Neuron (in vitro differentiated cells): ENCODE data around the gene REV1.
A peak's percentile ranks its signal among the peaks of the same experiment; 100 is the strongest.

Experiments
- H2AFZ ChIP-seq: one replicate; pipeline ENCODE4 v1.6.1; 2013; ENCODE audit warnings: low read depth, mild to moderate bottlenecking, inconsistent platforms, low read length, moderate library complexity
- H3K27me3 ChIP-seq: one replicate; pipeline ENCODE4 v1.6.1; 2013; ENCODE audit warnings: low read length; ENCODE audit not compliant: insufficient read depth
- H3K36me3 ChIP-seq: one replicate; pipeline ENCODE4 v1.6.1; 2013; ENCODE audit warnings: low read length; ENCODE audit not compliant: insufficient read depth
- H3K4me1 ChIP-seq: one replicate; pipeline ENCODE4 v1.6.1; 2013; ENCODE audit warnings: low read length; ENCODE audit not compliant: insufficient read depth
- H3K4me3 ChIP-seq: 2 replicates; pipeline ENCODE4 v1.5.1; 2013; ENCODE audit warnings: mild to moderate bottlenecking, low read length, moderate library complexity
- H3K9me3 ChIP-seq: one replicate; pipeline ENCODE4 v1.6.1; 2013; ENCODE audit warnings: low read length

The REV1 gene

DNA sequence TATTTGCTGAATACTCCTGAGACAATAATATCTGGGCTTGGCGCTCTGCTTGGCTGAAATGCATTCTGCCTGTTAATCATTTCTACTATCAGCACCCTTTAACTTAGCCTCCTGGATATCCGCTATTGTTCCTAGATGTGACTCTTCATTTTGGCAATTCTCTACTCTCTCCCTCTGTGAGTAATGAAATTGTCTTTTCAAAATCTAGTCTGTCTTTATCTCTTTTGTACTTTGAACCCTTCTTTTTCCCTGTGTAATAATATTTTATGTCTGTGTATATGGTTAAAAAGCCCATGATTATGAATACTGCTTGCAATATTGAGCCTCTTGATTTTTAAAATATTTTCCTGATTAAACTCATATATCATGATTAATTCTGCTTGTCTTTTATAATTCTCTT, 6.2 kb upstream of the REV1 start:
- Histone ChIP-seq H3K9me3 (no peaks in the 10 kb centered on the region), H3K4me3 (no peak overlapping the region)

DNA sequence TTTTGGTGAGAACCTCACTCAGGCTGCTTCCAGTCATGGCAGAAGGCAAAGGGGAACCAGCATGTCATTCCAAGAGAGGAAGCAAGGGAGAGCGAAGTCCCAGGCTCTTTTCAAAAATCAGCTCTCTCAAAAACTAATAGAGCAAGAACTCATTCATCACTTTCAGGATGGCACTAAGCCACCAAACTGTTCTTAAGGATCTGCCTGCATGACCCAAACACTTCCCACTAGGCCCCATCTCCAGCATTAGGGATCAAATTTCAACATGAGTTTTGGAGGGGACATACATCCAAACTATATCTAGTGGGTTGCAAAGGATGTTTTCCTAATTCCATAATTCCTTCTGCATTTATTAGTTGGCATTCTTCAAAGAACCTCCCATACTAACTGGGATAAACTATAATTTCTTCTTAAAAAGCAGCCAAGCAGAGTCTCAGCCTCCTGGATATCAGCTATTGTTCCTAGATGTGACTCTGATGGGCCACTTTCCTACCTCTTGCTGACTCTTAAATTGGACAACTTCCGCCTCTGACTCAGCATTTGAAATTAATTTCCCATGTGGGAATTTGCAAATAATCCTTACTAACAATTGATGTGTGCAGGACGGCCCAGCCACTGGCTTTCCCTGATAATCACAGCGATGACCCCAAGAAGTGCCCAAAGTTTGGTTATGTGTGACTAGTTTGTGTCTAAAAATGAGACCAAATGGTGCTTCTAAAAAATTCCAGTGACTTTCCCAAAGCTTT, 5.5 kb upstream of the REV1 start:
- Histone ChIP-seq H2AFZ (no peak overlapping the region), H3K4me3 (no peak overlapping the region), H3K36me3 (no peaks in the 10 kb centered on the region), H3K27me3 (peaks cover 6% of the 10 kb centered on the region), H3K9me3 (no peaks in the 10 kb centered on the region), H3K4me1 (no peaks in the 10 kb centered on the region)

More for the DNA sequence above, 6.2 kb upstream of the REV1 start:
- Histone ChIP-seq H3K36me3 (no peaks in the 10 kb centered on the region), H2AFZ (no peak overlapping the region), H3K27me3 (peaks cover 6% of the 10 kb centered on the region), H3K4me1 (no peaks in the 10 kb centered on the region)

DNA sequence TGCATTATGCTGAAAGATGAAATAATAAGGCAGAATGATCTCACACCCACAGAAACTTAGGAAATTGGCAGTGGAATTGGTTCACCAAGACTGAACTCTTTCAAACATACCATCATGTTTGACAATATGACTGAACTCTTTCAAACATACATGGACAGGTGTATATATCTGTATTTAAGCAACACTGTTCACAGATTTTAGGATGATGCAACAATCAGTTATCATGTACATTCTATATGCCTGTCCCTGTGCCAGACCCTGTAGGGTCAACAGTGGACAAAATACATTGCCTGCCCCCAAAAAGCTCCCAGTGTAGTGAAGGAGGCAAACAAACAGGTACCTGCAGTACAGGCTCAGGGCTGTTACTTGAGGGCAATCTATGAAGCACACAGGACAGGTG, 2.9 kb upstream of the REV1 start:
- H3K4me3 ChIP-seq: no peak overlapping the region
- no peak overlapping the region for H2AFZ ChIP-seq
- no peaks in the 10 kb centered on the region for H3K36me3 ChIP-seq
- no peaks in the 10 kb centered on the region for H3K4me1 ChIP-seq
- no peaks in the 10 kb centered on the region for H3K9me3 ChIP-seq
- peaks cover 6% of the 10 kb centered on the region for H3K27me3 ChIP-seq

DNA sequence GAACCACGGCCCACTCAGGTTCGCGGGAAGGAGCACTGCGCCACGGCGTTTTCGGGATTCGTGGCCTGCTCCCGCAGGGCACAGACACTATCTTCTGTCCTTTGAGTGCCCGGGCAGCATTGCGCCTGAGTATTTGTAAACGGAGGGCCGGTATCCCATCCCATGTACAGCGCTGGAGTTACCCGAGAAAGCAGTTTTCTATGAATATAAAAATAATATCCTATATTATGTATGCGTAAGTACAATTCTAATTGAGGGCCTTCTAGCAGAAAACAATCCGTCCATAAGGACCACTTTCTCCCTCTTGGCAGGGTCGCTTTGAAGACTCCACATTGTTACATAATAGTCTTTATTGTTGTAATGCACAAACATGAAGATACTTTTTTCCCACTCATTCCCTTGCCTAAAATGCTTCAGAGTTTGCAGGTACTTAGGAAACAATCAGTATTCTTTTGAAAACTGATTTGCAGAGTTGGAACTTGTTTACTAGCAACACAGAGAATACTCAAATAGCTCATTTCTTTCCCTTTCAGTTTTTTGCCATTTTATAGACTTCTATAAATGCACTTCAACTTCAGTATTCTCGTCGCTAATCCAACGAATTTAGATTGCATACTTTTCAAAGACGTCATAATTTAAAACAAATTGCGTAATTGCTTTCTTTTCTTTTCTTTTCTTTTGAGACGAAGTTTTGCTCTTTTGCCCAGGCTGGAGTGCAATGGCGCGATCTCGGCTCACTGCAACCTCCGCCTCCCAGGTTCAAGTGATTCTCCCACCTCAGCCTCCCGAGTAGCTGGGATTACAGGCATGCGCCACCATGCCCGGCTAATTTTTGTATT, 1.0 kb upstream of the REV1 start:
- peak overlapping the region; percentile 89 for H2AFZ ChIP-seq
- no peaks in the 10 kb centered on the region for H3K9me3 ChIP-seq
- H3K4me3 ChIP-seq: peak overlapping the region; percentile 94
- no peaks in the 10 kb centered on the region for H3K36me3 ChIP-seq
- H3K4me1 ChIP-seq: peaks cover 6% of the 10 kb centered on the region
- no peaks in the 10 kb centered on the region for H3K27me3 ChIP-seq

DNA sequence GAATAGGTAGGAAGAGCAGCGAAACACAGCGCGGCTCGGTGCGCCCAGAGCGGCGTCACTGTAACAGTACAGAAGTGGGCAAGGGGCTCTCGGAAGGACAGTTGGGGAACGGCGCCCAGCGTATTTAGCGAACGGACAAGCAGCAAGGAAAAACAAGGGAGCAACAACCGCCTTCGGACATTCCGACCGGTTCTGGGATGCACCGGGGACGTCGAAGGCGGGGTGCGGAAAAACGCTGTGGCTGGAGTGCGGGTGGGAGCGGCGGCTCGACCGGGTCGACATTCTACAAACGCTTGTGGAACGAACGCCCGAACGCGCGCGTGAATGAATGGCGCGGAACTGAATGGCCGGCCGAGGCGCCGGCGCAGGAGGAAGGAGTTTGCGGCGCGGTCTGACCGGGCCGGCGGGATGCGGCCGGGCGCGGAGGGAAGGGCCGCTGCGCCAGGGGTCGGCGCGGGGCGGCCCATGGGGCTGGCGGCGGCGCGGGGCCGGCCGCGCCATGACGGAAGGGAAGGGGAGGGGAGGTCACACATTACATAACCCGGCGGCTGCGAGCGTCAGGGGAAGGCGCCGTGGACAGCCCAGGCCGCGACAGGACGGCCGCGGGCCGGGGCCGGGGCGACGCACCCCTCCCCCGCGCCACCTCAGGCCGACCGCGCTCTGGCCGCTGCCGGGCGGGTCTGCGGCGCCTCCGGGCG, 605 bp downstream of the REV1 start:
- no peaks in the 10 kb centered on the region for H3K9me3 ChIP-seq
- H2AFZ ChIP-seq: peak overlapping the region; percentile 33
- H3K27me3 ChIP-seq: no peaks in the 10 kb centered on the region

DNA sequence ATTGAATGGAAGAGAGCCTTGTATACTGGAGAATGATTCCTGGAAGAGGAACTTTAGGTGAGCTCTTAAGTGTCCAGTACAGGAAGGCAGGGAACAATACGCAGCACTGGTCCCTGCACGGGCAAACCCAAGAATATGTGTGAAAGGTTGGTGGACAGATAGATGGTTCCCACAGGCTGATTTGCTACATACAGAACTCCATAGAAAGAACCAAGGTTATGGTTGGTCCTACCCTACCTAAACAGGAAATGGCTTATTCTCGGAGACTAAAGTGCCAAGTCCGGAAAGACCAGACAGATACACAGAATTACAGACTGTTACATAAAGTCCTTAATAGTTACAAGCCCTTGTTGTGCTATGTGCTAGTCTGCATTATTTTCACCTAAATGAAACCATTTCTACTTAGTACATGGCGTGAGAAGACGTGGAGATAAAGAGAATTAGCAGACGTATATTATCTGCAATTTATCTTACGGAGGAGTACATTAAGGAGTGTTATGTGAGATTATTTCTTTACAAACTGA, 1.2 kb downstream of the REV1 start:
- Histone ChIP-seq H3K36me3 (no peaks in the 10 kb centered on the region), H2AFZ (peak overlapping the region; percentile 33), H3K9me3 (no peaks in the 10 kb centered on the region), H3K4me3 (peak overlapping the region; percentile 94), H3K27me3 (no peaks in the 10 kb centered on the region), H3K4me1 (peaks cover 16% of the 10 kb centered on the region)

More for the DNA sequence above, 605 bp downstream of the REV1 start:
- peaks cover 16% of the 10 kb centered on the region for H3K4me1 ChIP-seq
- H3K4me3 ChIP-seq: peak overlapping the region; percentile 94
- H3K36me3 ChIP-seq: no peaks in the 10 kb centered on the region

DNA sequence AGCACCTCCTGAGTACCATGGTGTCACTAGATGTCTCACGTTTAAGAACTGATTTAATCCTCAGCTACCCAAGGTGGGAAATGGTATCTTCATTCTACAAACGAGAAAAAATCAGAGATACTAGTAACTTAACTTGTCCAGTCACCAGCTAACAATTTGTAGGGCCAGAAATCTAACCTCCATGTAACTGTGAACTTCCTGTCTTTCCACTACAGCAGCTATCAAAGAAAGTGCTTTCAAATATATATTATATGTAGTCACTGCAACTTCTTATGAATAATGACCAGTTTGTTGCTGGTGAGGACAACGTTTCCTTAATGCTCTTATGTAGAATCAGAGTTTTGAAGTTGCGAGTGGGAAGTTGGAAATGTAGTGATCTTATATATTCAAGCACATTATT, 1.9 kb downstream of the REV1 start:
- Histone ChIP-seq H3K36me3 (no peaks in the 10 kb centered on the region), H3K9me3 (no peaks in the 10 kb centered on the region), H3K4me3 (no peak overlapping the region), H3K27me3 (no peaks in the 10 kb centered on the region), H2AFZ (no peak overlapping the region), H3K4me1 (peaks cover 16% of the 10 kb centered on the region)

DNA sequence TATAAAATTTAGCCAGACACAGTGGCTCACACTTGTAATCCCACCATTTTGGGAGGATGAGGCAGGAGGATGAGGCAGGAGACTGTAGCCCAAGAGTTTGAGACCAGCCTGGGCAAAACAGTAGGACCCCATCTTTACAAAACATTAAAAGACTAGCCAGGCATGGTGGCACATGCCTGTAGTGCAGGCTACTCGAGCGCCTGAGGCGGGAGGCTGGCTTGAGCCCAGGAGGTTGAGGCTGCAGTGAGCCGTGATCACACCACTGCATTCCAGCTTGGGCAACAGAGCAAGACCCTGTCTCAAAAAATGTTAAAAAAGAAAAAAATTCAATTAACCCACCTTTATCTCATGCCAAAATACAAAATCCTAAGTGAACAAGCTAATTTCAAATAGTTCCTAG, 4.0 kb downstream of the REV1 start:
- H2AFZ ChIP-seq: no peak overlapping the region
- H3K36me3 ChIP-seq: no peaks in the 10 kb centered on the region
- H3K27me3 ChIP-seq: no peaks in the 10 kb centered on the region
- peaks cover 3% of the 10 kb centered on the region for H3K9me3 ChIP-seq
- no peak overlapping the region for H3K4me3 ChIP-seq
- H3K4me1 ChIP-seq: peaks cover 16% of the 10 kb centered on the region

DNA sequence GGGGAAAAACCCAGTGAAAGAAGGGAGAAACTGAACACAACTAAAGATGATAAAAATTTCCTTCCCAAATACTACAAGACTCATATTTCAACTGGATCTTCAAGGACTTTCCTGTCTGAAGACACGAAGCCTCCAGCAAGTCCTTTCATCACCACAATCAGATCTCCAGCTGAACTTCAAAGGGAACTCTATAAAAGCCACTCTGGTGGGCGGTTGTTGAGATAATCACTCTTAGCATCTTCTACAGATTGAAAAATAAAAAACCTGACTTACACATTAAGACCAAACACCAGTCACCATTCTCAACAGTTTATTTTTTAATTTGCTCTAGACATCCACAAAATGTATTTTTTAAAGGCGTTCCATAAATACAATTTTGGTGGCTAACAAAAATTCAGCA, 4.4 kb downstream of the REV1 start:
- H3K27me3 ChIP-seq: no peaks in the 10 kb centered on the region
- H3K4me3 ChIP-seq: no peak overlapping the region

DNA sequence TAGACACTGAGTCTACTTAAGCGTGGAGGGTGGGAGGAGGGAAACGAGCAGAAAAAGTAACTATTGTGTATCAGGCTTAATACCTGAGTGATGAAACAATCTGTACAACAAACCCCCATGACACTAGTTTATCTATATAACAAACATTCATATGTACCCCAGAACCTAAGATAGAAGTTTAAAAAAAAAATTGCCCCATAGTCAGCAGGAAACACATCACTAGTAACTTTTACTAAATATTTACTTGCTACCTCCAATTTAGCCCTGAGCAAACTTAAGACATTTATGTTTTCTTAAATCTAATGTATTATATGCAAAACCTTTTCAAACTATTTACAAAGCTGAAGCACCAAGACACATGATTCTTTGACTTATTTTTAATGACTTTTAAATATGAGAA, 5.6 kb downstream of the REV1 start:
- H3K4me1 ChIP-seq: peaks cover 16% of the 10 kb centered on the region
- no peaks in the 10 kb centered on the region for H3K36me3 ChIP-seq
- H3K4me3 ChIP-seq: no peak overlapping the region
- H3K9me3 ChIP-seq: peaks cover 3% of the 10 kb centered on the region
- H2AFZ ChIP-seq: no peak overlapping the region
- no peaks in the 10 kb centered on the region for H3K27me3 ChIP-seq

More for the DNA sequence above, 4.4 kb downstream of the REV1 start:
- H3K9me3 ChIP-seq: peaks cover 3% of the 10 kb centered on the region
- H3K4me1 ChIP-seq: peaks cover 16% of the 10 kb centered on the region
- H3K36me3 ChIP-seq: no peaks in the 10 kb centered on the region
- H2AFZ ChIP-seq: no peak overlapping the region

DNA sequence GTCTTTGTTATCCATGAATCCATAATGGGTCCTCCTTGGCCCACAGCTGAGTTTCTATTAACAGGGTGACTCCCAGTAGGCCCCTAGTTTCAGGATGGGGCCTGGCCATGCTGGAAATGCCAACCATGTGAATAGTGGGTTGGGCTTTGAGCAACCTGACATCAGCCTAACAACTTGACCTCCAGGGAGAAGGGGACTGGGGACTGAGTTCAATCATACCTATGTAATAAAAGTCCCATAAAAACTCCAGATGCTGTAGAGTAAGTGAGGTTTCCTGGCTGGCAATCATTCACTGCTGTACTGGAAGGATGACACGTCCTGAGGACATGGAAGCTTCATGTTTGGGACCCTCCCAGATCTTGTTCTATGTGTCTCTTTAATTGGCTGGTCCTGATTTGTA, 7.9 kb downstream of the REV1 start:
- no peak overlapping the region for H2AFZ ChIP-seq
- H3K4me1 ChIP-seq: peaks cover 15% of the 10 kb centered on the region
- H3K36me3 ChIP-seq: no peaks in the 10 kb centered on the region
- H3K4me3 ChIP-seq: no peak overlapping the region
- no peaks in the 10 kb centered on the region for H3K27me3 ChIP-seq
- peaks cover 3% of the 10 kb centered on the region for H3K9me3 ChIP-seq

DNA sequence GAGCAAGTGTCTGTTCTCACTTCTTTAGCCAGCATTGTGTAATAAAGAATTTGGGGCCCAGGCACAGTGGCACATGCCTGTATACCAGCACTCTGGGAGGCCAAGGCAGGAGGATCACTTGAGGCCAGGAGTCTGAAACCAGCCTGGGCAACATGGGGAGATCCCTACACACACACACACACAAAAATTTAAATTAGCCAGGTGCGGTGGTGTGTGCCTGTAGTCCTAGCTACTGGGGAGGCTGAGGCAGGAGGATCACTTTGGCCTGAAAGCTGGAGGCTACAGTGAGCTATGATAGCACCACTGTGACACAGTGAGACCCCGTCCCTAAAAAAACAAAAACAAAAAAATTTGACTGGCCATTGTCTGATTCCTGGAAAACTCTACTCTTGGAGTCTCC, 8.3 kb downstream of the REV1 start:
- Histone ChIP-seq H3K36me3 (no peaks in the 10 kb centered on the region), H3K4me1 (peaks cover 11% of the 10 kb centered on the region)

DNA sequence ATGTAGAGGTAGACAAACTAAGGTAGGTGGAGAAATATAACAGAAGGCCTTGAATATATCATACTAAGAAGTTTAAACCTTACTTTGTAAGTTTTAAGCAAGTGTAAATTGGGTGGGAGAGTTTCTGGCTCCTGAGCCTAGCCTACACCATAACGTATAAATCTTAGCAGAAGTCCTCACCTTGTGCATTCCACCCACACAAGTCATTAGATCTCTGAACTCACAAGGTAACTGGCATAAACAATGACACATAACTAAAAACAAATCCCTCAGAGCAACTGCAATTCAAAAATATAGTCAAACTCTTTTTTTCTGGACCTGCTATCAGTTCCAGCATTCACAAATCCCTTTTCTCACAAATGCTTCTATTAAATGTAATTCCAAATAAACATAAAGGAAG, 9.4 kb downstream of the REV1 start:
- H3K27me3 ChIP-seq: no peaks in the 10 kb centered on the region
- H3K9me3 ChIP-seq: peaks cover 3% of the 10 kb centered on the region
- H3K36me3 ChIP-seq: no peaks in the 10 kb centered on the region

More for the DNA sequence above, 8.3 kb downstream of the REV1 start:
- no peaks in the 10 kb centered on the region for H3K27me3 ChIP-seq
- H3K9me3 ChIP-seq: peaks cover 3% of the 10 kb centered on the region
- H3K4me3 ChIP-seq: no peak overlapping the region
- no peak overlapping the region for H2AFZ ChIP-seq

More for the DNA sequence above, 9.4 kb downstream of the REV1 start:
- Histone ChIP-seq H2AFZ (no peak overlapping the region), H3K4me1 (peaks cover 7% of the 10 kb centered on the region), H3K4me3 (no peak overlapping the region)
